GM12865 (cell line): ENCODE results near the gene VSIR.
A peak's percentile ranks its signal among the peaks of the same experiment; 100 is the strongest.

Experiments used
- DNase-seq: peaks from one replicate; pipeline ENCODE4 v3.0.0; 2010; ENCODE audit warnings: low read depth
- H3K4me3 ChIP-seq: 2 replicates; pipeline ENCODE4 v1.5.1; 2011; ENCODE audit warnings: mild to moderate bottlenecking, low read depth, low read length, control low read depth
- CTCF ChIP-seq: IDR thresholded peaks from 2 replicates; pipeline ENCODE4 v1.5.1; 2011; ENCODE audit warnings: low read length, control low read depth, low read depth, inconsistent platforms; ENCODE audit not compliant: insufficient read depth; ENCODE audit errors: missing control alignments

VSIR gene

GRCh38 chr10:71812016-71812912 lies 38.9 kb upstream of the VSIR start:
- no peak overlapping the region for H3K4me3 ChIP-seq
- peak; percentile 76 for DNase-seq
- TF ChIP-seq CTCF = peak; percentile 91

GRCh38 chr10:71811351-71811750 lies 38.0 kb upstream of the VSIR start:
- no peak for DNase-seq
- no peak overlapping the region for H3K4me3 ChIP-seq
- TF ChIP-seq CTCF = no peak

GRCh38 chr10:71810048-71810750 lies 36.9 kb upstream of the VSIR start:
- TF ChIP-seq CTCF = no peak
- no peak overlapping the region for H3K4me3 ChIP-seq
- DNase-seq = no peak

GRCh38 chr10:71809628-71810027 lies 36.3 kb upstream of the VSIR start:
- H3K4me3 ChIP-seq = no peak overlapping the region
- no peak for DNase-seq
- TF ChIP-seq CTCF = no peak

GRCh38 chr10:71807557-71808510 lies 34.5 kb upstream of the VSIR start:
- TF ChIP-seq CTCF = no peak
- H3K4me3 ChIP-seq = no peak overlapping the region

GRCh38 chr10:71806704-71807556 lies 33.6 kb upstream of the VSIR start:
- no peak for TF ChIP-seq CTCF
- H3K4me3 ChIP-seq = no peak overlapping the region
- DNase-seq = no peak

More at GRCh38 chr10:71807557-71808510, 34.5 kb upstream of the VSIR start:
- DNase-seq = no peak
